H9 (cell line): ENCODE data around the gene AHNAK. TPM values are rescaled to one million over a fixed set of nuclear protein-coding genes. Genes with fewer than 3 reads are reported as not detected.
"Not testable (repeated sequence)": the region's sequence is repeated elsewhere in the genome, so short reads cannot be mapped to it uniquely, and the experiment has no call there.

Experiments
- DNase-seq: peaks from one replicate; pipeline ENCODE4 v3.0.0-alpha.2; 2017
- H2AFZ ChIP-seq: one replicate; pipeline ENCODE4 v1.6.1; 2013; ENCODE audit warnings: mild to moderate bottlenecking, low read length, control low read depth, moderate library complexity
- H2AK5ac ChIP-seq: 2 replicates; pipeline ENCODE4 v1.6.1; 2013; ENCODE audit warnings: low read length, control low read depth, mixed read lengths; ENCODE audit not compliant: insufficient read length
- H2BK120ac ChIP-seq: one replicate; pipeline ENCODE4 v1.6.1; 2013; ENCODE audit warnings: low read depth, mild to moderate bottlenecking, low read length, control low read depth, inconsistent platforms; ENCODE audit not compliant: poor library complexity, severe bottlenecking
- H2BK12ac ChIP-seq: 2 replicates; pipeline ENCODE4 v1.6.1; 2013; ENCODE audit warnings: low read length, control low read depth, mixed read lengths, low read depth; ENCODE audit not compliant: insufficient read length
- H2BK15ac ChIP-seq: 2 replicates; pipeline ENCODE4 v1.6.1; 2013; ENCODE audit warnings: low read depth, low read length, control low read depth
- H2BK20ac ChIP-seq: one replicate; pipeline ENCODE4 v1.6.1; 2013; ENCODE audit warnings: low read depth, mild to moderate bottlenecking, low read length, control low read depth, inconsistent platforms; ENCODE audit not compliant: poor library complexity, severe bottlenecking
- H2BK5ac ChIP-seq: 2 replicates; pipeline ENCODE4 v1.6.1; 2013; ENCODE audit warnings: low read length, control low read depth, mixed read lengths; ENCODE audit not compliant: insufficient read length
- H3K14ac ChIP-seq: 2 replicates; pipeline ENCODE4 v1.6.1; 2013; ENCODE audit warnings: low read length, control low read depth; ENCODE audit not compliant: insufficient read depth
- H3K18ac ChIP-seq: 2 replicates; pipeline ENCODE4 v1.6.1; 2013; ENCODE audit warnings: low read depth, mild to moderate bottlenecking, mixed read lengths, low read length, control low read depth; ENCODE audit not compliant: insufficient read length
- H3K23ac ChIP-seq: 2 replicates; pipeline ENCODE4 v1.6.1; 2013; ENCODE audit warnings: low read length, control low read depth, mixed read lengths, low read depth; ENCODE audit not compliant: insufficient read length
- H3K23me2 ChIP-seq: 2 replicates; pipeline ENCODE4 v1.6.1; 2013; ENCODE audit warnings: low read depth, mild to moderate bottlenecking, mixed read lengths, low read length, control low read depth; ENCODE audit not compliant: insufficient read length, poor library complexity, severe bottlenecking
- H3K27ac ChIP-seq: 2 replicates; pipeline ENCODE4 v1.5.1; 2013; ENCODE audit warnings: low read length, control low read depth, mixed read lengths, low read depth; ENCODE audit not compliant: insufficient read length
- H3K27me3 ChIP-seq: 2 replicates; pipeline ENCODE4 v1.6.1; 2013; ENCODE audit warnings: low read length, control low read depth, inconsistent platforms; ENCODE audit not compliant: insufficient read depth
- H3K4ac ChIP-seq: 2 replicates; pipeline ENCODE4 v1.6.1; 2013; ENCODE audit warnings: low read depth, mild to moderate bottlenecking, control low read depth, inconsistent platforms, low read length, moderate library complexity
- H3K4me1 ChIP-seq: 2 replicates; pipeline ENCODE4 v1.6.1; 2013; ENCODE audit warnings: low read length, control low read depth, inconsistent platforms; ENCODE audit not compliant: insufficient read depth
- H3K4me2 ChIP-seq: 2 replicates; pipeline ENCODE4 v1.6.1; 2013; ENCODE audit warnings: low read length, control low read depth, mixed read lengths; ENCODE audit not compliant: insufficient read length, insufficient read depth
- H3K56ac ChIP-seq: 2 replicates; pipeline ENCODE4 v1.6.1; 2013; ENCODE audit warnings: low read depth, mild to moderate bottlenecking, mixed read lengths, low read length, control low read depth; ENCODE audit not compliant: insufficient read length
- H3K79me1 ChIP-seq: 2 replicates; pipeline ENCODE4 v1.6.1; 2013; ENCODE audit warnings: low read depth, mild to moderate bottlenecking, moderate library complexity, low read length, control low read depth, inconsistent platforms; ENCODE audit not compliant: insufficient read depth, poor library complexity, severe bottlenecking
- H3K79me2 ChIP-seq: 2 replicates; pipeline ENCODE4 v1.6.1; 2013; ENCODE audit warnings: low read length, control low read depth, inconsistent platforms; ENCODE audit not compliant: insufficient read depth
- H3K9ac ChIP-seq: 2 replicates; pipeline ENCODE4 v1.6.1; 2013; ENCODE audit warnings: low read length, control low read depth, mixed read lengths; ENCODE audit not compliant: insufficient read length; ENCODE audit errors: extremely low read depth
- H3K9me3 ChIP-seq: one replicate; pipeline ENCODE4 v1.6.1; 2013; ENCODE audit warnings: low read depth, low read length, inconsistent platforms; ENCODE audit not compliant: control insufficient read depth
- H3T11ph ChIP-seq: one replicate; pipeline ENCODE4 v1.6.1; 2013; ENCODE audit warnings: mild to moderate bottlenecking, low read length, control low read depth, inconsistent platforms
- H4K20me1 ChIP-seq: one replicate; pipeline ENCODE4 v1.6.1; 2013; ENCODE audit not compliant: control insufficient read depth, insufficient read length, insufficient read depth
- H4K5ac ChIP-seq: 2 replicates; pipeline ENCODE4 v1.6.1; 2013; ENCODE audit warnings: low read depth, mild to moderate bottlenecking, mixed read lengths, low read length, control low read depth; ENCODE audit not compliant: insufficient read length
- H4K8ac ChIP-seq: replicated peaks from 2 replicates; pipeline ENCODE4 v1.6.1; 2013; ENCODE audit warnings: low read length, control low read depth, mixed read lengths, low read depth; ENCODE audit not compliant: insufficient read length
- H4K91ac ChIP-seq: 2 replicates; pipeline ENCODE4 v1.6.1; 2013; ENCODE audit warnings: low read depth, mild to moderate bottlenecking, moderate library complexity, mixed read lengths, low read length, control low read depth; ENCODE audit not compliant: insufficient read length
- H3K27ac Mint-ChIP-seq, 3 experiments: 2 replicates in 2 of 3; 3 replicates in 1 of 3; pipeline ENCODE4 v1.8.0; 2020 to 2021; ENCODE audit warnings: mixed read lengths in 3 of 3, mild to moderate bottlenecking in 1 of 3, moderate library complexity in 1 of 3
- H3K27me3 Mint-ChIP-seq: 2 replicates; pipeline ENCODE4 v1.8.0; 2021; ENCODE audit warnings: low read depth, mild to moderate bottlenecking, moderate library complexity, mixed read lengths
- H3K36me3 Mint-ChIP-seq, 3 experiments: 2 replicates in 2 of 3; 3 replicates in 1 of 3; pipeline ENCODE4 v1.8.0; 2020 to 2021; ENCODE audit warnings: low read depth in 3 of 3, mixed read lengths in 3 of 3; ENCODE audit not compliant: insufficient read depth in 1 of 3
- H3K4me1 Mint-ChIP-seq, 2 experiments: 2 replicates each; pipeline ENCODE4 v1.8.0; 2020; ENCODE audit warnings: mixed read lengths in 2 of 2
- H3K4me3 Mint-ChIP-seq, 2 experiments: 2 replicates in 1 of 2; 3 replicates in 1 of 2; pipeline ENCODE4 v1.8.0; 2020 to 2021; ENCODE audit warnings: mild to moderate bottlenecking in 2 of 2, mixed read lengths in 2 of 2, moderate library complexity in 1 of 2
- H3K9me3 Mint-ChIP-seq, 2 experiments: 2 replicates in 1 of 2; 3 replicates in 1 of 2; pipeline ENCODE4 v1.8.0; 2020; ENCODE audit warnings: mild to moderate bottlenecking in 2 of 2, mixed read lengths in 2 of 2, moderate library complexity in 1 of 2
- CTCF ChIP-seq: fragments of 200-600 bp; sonication (generic); conservative IDR thresholded peaks from 3 replicates; pipeline ENCODE4 v1.8.0; 2021; ENCODE audit warnings: antibody characterized with exemption, mild to moderate bottlenecking
- WGBS: extraction: QIAGEN DNeasy Blood & Tissue Kit; methylation state at CpG from one replicate; pipeline ENCODE4 v1.1.7; 2013; ENCODE audit warnings: missing lambda C conversion rate, low lambda C conversion rate, mixed read lengths; ENCODE audit not compliant: insufficient read length; ENCODE audit errors: extremely low coverage; 5-methylcytosine and 5-hydroxymethylcytosine counted together
- total RNA-seq: library from RNA; stranded (reverse); gene quantifications from 2 replicates; pipeline ENCODE4 v1.2.1, GENCODE V29; 2021

The AHNAK gene
- total RNA-seq, 1 experiment from 2014 or later = 15.2 TPM

DNA sequence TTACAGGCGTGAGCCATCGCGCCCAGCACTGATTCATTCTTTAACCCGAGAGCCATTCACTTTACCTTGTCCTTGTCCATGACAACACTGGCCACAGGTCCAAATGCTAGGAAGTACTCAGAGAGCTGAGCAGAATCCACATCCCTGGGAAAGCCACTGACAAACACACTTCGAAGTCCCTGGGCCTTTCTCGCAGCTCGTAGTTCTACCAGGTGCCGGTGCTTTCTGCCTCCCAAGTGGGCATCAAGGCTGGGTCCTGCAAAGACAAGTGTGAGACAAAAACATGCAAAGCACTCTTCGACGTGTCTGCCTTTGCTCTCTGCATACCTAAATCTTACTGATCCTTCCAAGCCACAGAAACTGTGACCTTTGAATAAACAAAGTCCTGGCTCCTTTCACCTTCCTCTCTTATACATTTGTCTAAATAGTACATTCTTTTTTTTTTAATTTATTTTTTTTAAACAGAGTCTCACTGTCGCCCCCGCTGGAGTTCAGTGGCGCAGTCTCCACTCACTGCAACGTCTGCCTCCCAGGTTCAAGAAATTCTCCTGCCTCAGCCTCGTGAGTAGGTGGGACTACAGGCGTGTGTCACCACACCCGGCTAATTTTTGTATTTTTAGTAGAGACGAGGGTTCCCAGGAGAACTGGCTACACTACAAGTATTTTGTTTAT, 42.5 kb upstream of the AHNAK start:
- no peak for DNase-seq
- no peak overlapping the region for H2BK20ac ChIP-seq
- peak overlapping the region in 1 of 2 experiments; percentile 56; a peak in 1 of 5 replicates for H3K4me3 Mint-ChIP-seq
- H3K9me3 ChIP-seq = no peaks in the 10 kb centered on the region
- no peaks in the 10 kb centered on the region for H4K20me1 ChIP-seq
- no peak overlapping the region for H3T11ph ChIP-seq
- no peak overlapping the region for H3K9ac ChIP-seq
- H2BK120ac ChIP-seq = no peak overlapping the region
- no peak overlapping the region for H3K14ac ChIP-seq
- WGBS = no CpG with 5 or more reads among the region's 18 CpGs
- H3K18ac ChIP-seq = no peak overlapping the region
- H3K79me1 ChIP-seq = peaks cover 3% of the 10 kb centered on the region
- H3K23ac ChIP-seq = no peak overlapping the region
- H3K79me2 ChIP-seq = no peaks in the 10 kb centered on the region
- no peak overlapping the region for H2BK15ac ChIP-seq
- no peak overlapping the region for H3K4me2 ChIP-seq
- H3K27me3 ChIP-seq = no peaks in the 10 kb centered on the region
- H3K36me3 Mint-ChIP-seq = peaks cover 6 to 46% (median 35%) of the 10 kb centered on the region in 3 experiments; a peak in 6 of 7 replicates
- no peak overlapping the region for H2AFZ ChIP-seq
- H3K23me2 ChIP-seq = peaks cover 5% of the 10 kb centered on the region
- no peak overlapping the region for H2AK5ac ChIP-seq
- TF ChIP-seq CTCF = peak; percentile 67
- no peak overlapping the region for H3K4ac ChIP-seq
- H4K8ac ChIP-seq = no peak overlapping the region
- H3K56ac ChIP-seq = no peak overlapping the region
- H3K4me1 ChIP-seq = no peaks in the 10 kb centered on the region; the same call in 1 of the 2 replicates
- H4K5ac ChIP-seq = no peak overlapping the region
- no peak overlapping the region for H2BK12ac ChIP-seq
- no peak overlapping the region for H3K27ac ChIP-seq
- H4K91ac ChIP-seq = no peak overlapping the region
- H3K9me3 Mint-ChIP-seq = no peaks in the 10 kb centered on the region
- H3K27ac Mint-ChIP-seq = no peak overlapping the region
- H3K27me3 Mint-ChIP-seq = no peaks in the 10 kb centered on the region
- no peak overlapping the region for H2BK5ac ChIP-seq
- H3K4me1 Mint-ChIP-seq = peaks cover 21 to 25% of the 10 kb centered on the region in 2 experiments

GRCh38 chr11:62585356-62585755, 38.8 kb upstream of the AHNAK start:
- not testable (repeated sequence) for H2BK120ac ChIP-seq, H3K27me3 ChIP-seq, H3K4me1 Mint-ChIP-seq, H3K79me1 ChIP-seq, H3K27ac ChIP-seq, H3K14ac ChIP-seq, H4K91ac ChIP-seq, H3K4me3 Mint-ChIP-seq, H2AK5ac ChIP-seq, H4K8ac ChIP-seq, H3K27me3 Mint-ChIP-seq, DNase-seq, H3K23me2 ChIP-seq, H2BK5ac ChIP-seq, H2BK12ac ChIP-seq, H3K4me2 ChIP-seq, H4K5ac ChIP-seq, H3K4me1 ChIP-seq, H3K79me2 ChIP-seq, H3K9ac ChIP-seq, H3K9me3 Mint-ChIP-seq, H3K23ac ChIP-seq, H2BK15ac ChIP-seq, H3K27ac Mint-ChIP-seq, H2BK20ac ChIP-seq, H3K56ac ChIP-seq, H2AFZ ChIP-seq, H4K20me1 ChIP-seq, H3K18ac ChIP-seq, H3K4ac ChIP-seq, H3T11ph ChIP-seq, H3K9me3 ChIP-seq
- H3K36me3 Mint-ChIP-seq = peaks cover 5 to 54% (median 38%) of the 10 kb centered on the region in 3 experiments; a peak in 6 of 7 replicates
- no CpG with 5 or more reads among the region's 7 CpGs for WGBS
